HepG2 (cell line): ENCODE data around the gene MNX1. TPM values are rescaled to one million over a fixed set of nuclear protein-coding genes. Genes with fewer than 3 reads are reported as not detected.

ENCODE experiments used
- ATAC-seq: fragments of 200-7000 bp; cut with Tn5 transposase; 3 replicates; pipeline ENCODE4 v1.9.1; 2020; ENCODE audit warnings: mild to moderate bottlenecking, moderate library complexity
- BruUV-seq: library from RNA; stranded (reverse); fragments of 400-500 nt; replicated peaks from 2 replicates; lab custom pipeline; 2021; lab: Mats Ljungman, UMichigan
- CTCF ChIA-PET: fragments of 300-600 bp; formaldehyde crosslinking; extraction: SDS; loops from one replicate; lab custom pipeline; 2021; ENCODE audit warnings: low total read pairs, inconsistent platforms, low intra/inter-chr PET ratio; lab: Yijun Ruan, JAX
- POLR2A ChIA-PET: fragments of 350-600 bp; sonication (Branson Sonifier 250); formaldehyde crosslinking; loops from one replicate; lab custom pipeline; 2020; ENCODE audit warnings: antibody characterized with exemption, inconsistent platforms; lab: Yijun Ruan, JAX
- DNase-seq: peaks from one replicate; pipeline ENCODE4 v3.0.0-alpha.2; 2015; ENCODE audit warnings: low spot score
- FAIRE-seq: peaks from 3 replicates; lab custom pipeline; 2011; peaks lifted over from hg19 to GRCh38; lab: Jason Lieb, UNC
- H2AFZ ChIP-seq: one replicate; pipeline ENCODE4 v1.6.1; 2011; ENCODE audit warnings: low read length, inconsistent platforms
- H3K27ac ChIP-seq: fragments of 300-600 bp; 3 replicates; pipeline ENCODE4 v1.8.0; 2011; ENCODE audit warnings: mixed run types, mild to moderate bottlenecking, mixed read lengths, low read length, inconsistent platforms; ENCODE audit not compliant: insufficient read depth; ENCODE audit errors: extremely low read length
- H3K27me3 ChIP-seq, 2 experiments: fragments of 200-600 bp in 1 of 2; 2 replicates in 1 of 2; 3 replicates in 1 of 2; pipeline versions ENCODE4 v1.6.0 to v1.8.0; 2011; ENCODE audit warnings: low read length in 2 of 2, mild to moderate bottlenecking in 2 of 2, moderate library complexity in 2 of 2, inconsistent platforms in 1 of 2; ENCODE audit not compliant: insufficient read depth in 2 of 2, control insufficient read depth in 1 of 2
- H3K36me3 ChIP-seq, 2 experiments: fragments of 200-600 bp in 1 of 2; replicated peaks in 1 of 2; 2 replicates in 1 of 2; 3 replicates in 1 of 2; pipeline versions ENCODE4 v1.5.1 to v1.8.0; 2011; ENCODE audit warnings: low read length in 2 of 2, inconsistent platforms in 1 of 2; ENCODE audit not compliant: insufficient read depth in 2 of 2, control insufficient read depth in 1 of 2
- H3K4me1 ChIP-seq: 2 replicates; pipeline ENCODE4 v1.5.1; 2012; ENCODE audit warnings: low read length, inconsistent platforms; ENCODE audit not compliant: insufficient read depth
- H3K4me2 ChIP-seq: 2 replicates; pipeline ENCODE4 v1.6.0; 2011; ENCODE audit warnings: low read depth, low read length, inconsistent platforms
- H3K4me3 ChIP-seq, 3 experiments: fragments of 200-600 bp in 1 of 3; sonication (generic), shearing (Covaris generic) in 1 of 3; replicated peaks in 1 of 3; 2 replicates each; pipeline ENCODE4 v1.5.1; 2011 to 2016; ENCODE audit warnings: low read length in 3 of 3, inconsistent platforms in 2 of 3, low read depth in 2 of 3, mild to moderate bottlenecking in 2 of 3, control low read depth in 1 of 3, mixed read lengths in 1 of 3; ENCODE audit not compliant: insufficient read depth in 1 of 3
- H3K79me2 ChIP-seq: one replicate; pipeline ENCODE4 v1.6.1; 2011; ENCODE audit warnings: low read length, inconsistent platforms; ENCODE audit not compliant: insufficient read depth
- H3K9ac ChIP-seq: 2 replicates; pipeline ENCODE4 v1.6.0; 2011; ENCODE audit warnings: mild to moderate bottlenecking, low read depth, low read length, inconsistent platforms; ENCODE audit not compliant: insufficient read depth
- H3K9me3 ChIP-seq: 2 replicates; pipeline ENCODE4 v1.5.1; 2012; ENCODE audit warnings: mild to moderate bottlenecking, low read length
- H4K20me1 ChIP-seq: 2 replicates; pipeline ENCODE4 v1.6.0; 2011; ENCODE audit warnings: inconsistent platforms, mild to moderate bottlenecking, low read length, moderate library complexity; ENCODE audit not compliant: insufficient read depth
- FOXM1 ChIP-seq: sonication (generic); formaldehyde crosslinking; IDR thresholded peaks from 2 replicates; pipeline ENCODE4 v1.5.0; 2020; ENCODE audit warnings: missing genetic modification reagents
- SATB2 ChIP-seq: sonication (generic); formaldehyde crosslinking; IDR thresholded peaks from 2 replicates; pipeline ENCODE4 v1.5.0; 2020; ENCODE audit warnings: missing genetic modification reagents
- SMAD3 ChIP-seq: sonication (generic); formaldehyde crosslinking; IDR thresholded peaks from 2 replicates; pipeline ENCODE4 v1.4.0; 2020; ENCODE audit warnings: missing genetic modification reagents
- SNRNP70 ChIP-seq: fragments of 200-400 bp; formaldehyde crosslinking; IDR thresholded peaks from 2 replicates; pipeline ENCODE4 v1.6.1; 2017; ENCODE audit warnings: mild to moderate bottlenecking, low read depth, low read length, moderate library complexity
- ZBTB7B ChIP-seq: sonication (generic); formaldehyde crosslinking; IDR thresholded peaks from 2 replicates; pipeline ENCODE4 v1.4.0; 2020; ENCODE audit warnings: missing genetic modification reagents
- ZNF274 ChIP-seq: sonication (generic); formaldehyde crosslinking; IDR thresholded peaks from 2 replicates; pipeline ENCODE4 v1.5.1; 2020; ENCODE audit warnings: mild to moderate bottlenecking, missing genetic modification reagents
- ZNF792 ChIP-seq: IDR thresholded peaks from 2 replicates; pipeline ENCODE4 v1.6.1; 2016
- ZNF883 ChIP-seq: sonication (generic); formaldehyde crosslinking; IDR thresholded peaks from 2 replicates; pipeline ENCODE4 v1.5.1; 2020; ENCODE audit warnings: mild to moderate bottlenecking, missing genetic modification reagents; ENCODE audit errors: not compliant biosample characterization
- WGBS: methylation state at CpG from one replicate; pipeline ENCODE4 v1.1.6; 2017; ENCODE audit warnings: low lambda C conversion rate; 5-methylcytosine and 5-hydroxymethylcytosine counted together
- in situ Hi-C: cut with HindIII; loops from 2 replicates; pipeline ENCODE4 v1.10.0; 2017; ENCODE audit warnings: low pct_unique_long_range_greater_than_20kb; ENCODE audit not compliant: extremely low pct_ligation_motif_present
- intact Hi-C: fragments of 100-400 bp; cut with micrococcal nuclease; formaldehyde crosslinking; loops from one replicate; pipeline ENCODE4 v1.10.0; 2022; ENCODE audit not compliant: unreplicated experiment
- polyA plus RNA-seq, 8 experiments: library from polyadenylated mRNA; depleted of rRNA in 3 of 8; stranded (reverse) in 7 of 8; unstranded in 1 of 8; fragments of >200 nt; fragmentation: Illumina TruSeq in 4 of 8; extraction: Trizol in 4 of 8; gene quantifications; 2 replicates each; pipeline versions ENCODE4 v1.2.1 to v1.2.3, GENCODE V29; 2011 to 2016; ENCODE audit warnings: low read depth in 4 of 8, missing spikeins in 1 of 8, mixed read lengths in 1 of 8; ENCODE audit not compliant: insufficient read depth in 1 of 8
- total RNA-seq, 5 experiments: library from RNA; depleted of rRNA; stranded (reverse); fragments of >200 nt; fragmentation: Illumina TruSeq; extraction: Trizol; gene quantifications; 2 replicates each; pipeline ENCODE4 v1.2.3, GENCODE V29; 2016; ENCODE audit warnings: low read depth in 1 of 5
- TF ChIP-seq, protein P1 (sequence below): sonication (generic); formaldehyde crosslinking; IDR thresholded peaks from 2 replicates; pipeline ENCODE4 v1.4.0; 2020; ENCODE audit warnings: mild to moderate bottlenecking, missing genetic modification reagents, borderline replicate concordance

Gene MNX1
- total and polyA plus RNA-seq, 2 of the 13 experiments (the other 11 are each of a cell fraction or from before 2014, with no cell fraction given): 0.94 to 6.1 TPM

DNA sequence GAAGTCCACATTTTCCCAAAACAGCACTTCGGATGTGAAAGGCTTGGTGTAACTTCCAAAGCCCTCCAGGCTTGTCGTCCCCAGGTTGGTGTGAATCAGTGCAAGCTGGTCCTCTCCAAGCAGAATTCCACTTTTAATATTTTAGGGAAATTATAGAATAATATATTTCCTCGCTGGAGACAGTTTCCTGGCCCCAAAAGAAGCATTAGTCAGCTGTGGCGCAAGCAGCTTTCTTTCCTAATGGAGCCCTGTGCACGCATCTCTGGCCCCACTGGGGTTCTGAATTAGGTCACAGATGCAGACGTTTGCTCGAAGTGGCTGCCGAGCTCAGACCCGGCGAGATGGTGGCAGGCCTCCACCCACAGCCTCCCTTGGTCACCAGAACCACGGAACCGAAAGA lies 33.3 kb upstream of the MNX1 start:
- H4K20me1 ChIP-seq: no peaks in the 10 kb centered on the region
- no peak for TF ChIP-seq SATB2 (CRISPR knock-in tag)
- no peak for TF ChIP-seq ZNF274 (CRISPR knock-in tag)
- TF ChIP-seq ZNF883 (CRISPR knock-in tag): no peak
- no peak for TF ChIP-seq ZNF792 (CRISPR knock-in tag)
- no peak for TF ChIP-seq SNRNP70
- TF ChIP-seq ZBTB7B (CRISPR knock-in tag): no peak
- TF ChIP-seq FOXM1 (CRISPR knock-in tag): no peak
- TF ChIP-seq, protein P1, sequence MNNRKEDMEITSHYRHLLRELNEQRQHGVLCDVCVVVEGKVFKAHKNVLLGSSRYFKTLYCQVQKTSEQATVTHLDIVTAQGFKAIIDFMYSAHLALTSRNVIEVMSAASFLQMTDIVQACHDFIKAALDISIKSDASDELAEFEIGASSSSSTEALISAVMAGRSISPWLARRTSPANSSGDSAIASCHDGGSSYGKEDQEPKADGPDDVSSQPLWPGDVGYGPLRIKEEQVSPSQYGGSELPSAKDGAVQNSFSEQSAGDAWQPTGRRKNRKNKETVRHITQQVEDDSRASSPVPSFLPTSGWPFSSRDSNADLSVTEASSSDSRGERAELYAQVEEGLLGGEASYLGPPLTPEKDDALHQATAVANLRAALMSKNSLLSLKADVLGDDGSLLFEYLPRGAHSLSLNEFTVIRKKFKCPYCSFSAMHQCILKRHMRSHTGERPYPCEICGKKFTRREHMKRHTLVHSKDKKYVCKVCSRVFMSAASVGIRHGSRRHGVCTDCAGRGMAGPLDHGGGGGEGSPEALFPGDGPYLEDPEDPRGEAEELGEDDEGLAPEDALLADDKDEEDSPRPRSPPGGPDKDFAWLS (CRISPR knock-in tag): no peak
- TF ChIP-seq SMAD3 (CRISPR knock-in tag): no peak
- TF ChIP-seq, all 625 proteins: peak for 0
- FAIRE-seq: no peak
- Histone ChIP-seq H3K36me3 (no peaks in the 10 kb centered on the region), H3K9ac (no peak overlapping the region), H3K4me1 (peaks cover 20% of the 10 kb centered on the region), H3K27me3 (peaks cover 13 to 80% of the 10 kb centered on the region in 2 experiments), H2AFZ (no peak overlapping the region), H3K79me2 (no peaks in the 10 kb centered on the region), H3K9me3 (no peaks in the 10 kb centered on the region), H3K27ac (no peak overlapping the region), H3K4me3 (no peak overlapping the region), H3K4me2 (no peak overlapping the region)
- intact Hi-C loops: no loop called here
- ATAC-seq: no peak
- 25% methylated on average over 12 of the region's 12 CpGs for WGBS
- ChIA-PET POLR2A (no interaction called here), CTCF (no interaction called here)
- no TSS peak for BruUV-seq
- DNase-seq: no peak
- in situ Hi-C loops: no loop called here
